Neutrophil (primary cell): ENCODE measurements around the gene GPR161.

Experiments
- H3K27ac ChIP-seq: fragments of 200-600 bp; sonication (generic); 2 replicates; pipeline ENCODE4 v1.5.1; 2016; ENCODE audit warnings: mild to moderate bottlenecking, moderate library complexity
- H3K27me3 ChIP-seq: fragments of 200-600 bp; sonication (generic); 2 replicates; pipeline ENCODE4 v1.6.0; 2016; ENCODE audit warnings: mild to moderate bottlenecking
- H3K36me3 ChIP-seq: fragments of 200-600 bp; sonication (generic); 2 replicates; pipeline ENCODE4 v1.5.1; 2017
- H3K4me1 ChIP-seq, 2 experiments: fragments of 200-600 bp in 1 of 2; sonication (generic) in 1 of 2; 1 replicate in 1 of 2; 2 replicates in 1 of 2; pipeline versions ENCODE4 v1.5.1 to v1.6.1; 2013 to 2016; ENCODE audit warnings: low read depth in 1 of 2, low read length in 1 of 2, mild to moderate bottlenecking in 1 of 2, moderate library complexity in 1 of 2; ENCODE audit not compliant: control insufficient read depth in 1 of 2, insufficient read depth in 1 of 2
- H3K4me3 ChIP-seq, 2 experiments: fragments of 200-600 bp in 1 of 2; sonication (generic) in 1 of 2; 1 replicate in 1 of 2; 2 replicates in 1 of 2; pipeline ENCODE4 v1.5.1; 2013 to 2016; ENCODE audit warnings: low read depth in 1 of 2, low read length in 1 of 2, mild to moderate bottlenecking in 1 of 2, moderate library complexity in 1 of 2
- H3K9me3 ChIP-seq: fragments of 200-600 bp; sonication (generic); 2 replicates; pipeline ENCODE4 v1.5.1; 2016
- TF ChIP-seq, protein P1 (sequence below): fragments of 200-600 bp; sonication (generic); IDR thresholded peaks from 2 replicates; pipeline ENCODE4 v1.5.1; 2016; ENCODE audit warnings: antibody characterized with exemption

Gene GPR161

DNA sequence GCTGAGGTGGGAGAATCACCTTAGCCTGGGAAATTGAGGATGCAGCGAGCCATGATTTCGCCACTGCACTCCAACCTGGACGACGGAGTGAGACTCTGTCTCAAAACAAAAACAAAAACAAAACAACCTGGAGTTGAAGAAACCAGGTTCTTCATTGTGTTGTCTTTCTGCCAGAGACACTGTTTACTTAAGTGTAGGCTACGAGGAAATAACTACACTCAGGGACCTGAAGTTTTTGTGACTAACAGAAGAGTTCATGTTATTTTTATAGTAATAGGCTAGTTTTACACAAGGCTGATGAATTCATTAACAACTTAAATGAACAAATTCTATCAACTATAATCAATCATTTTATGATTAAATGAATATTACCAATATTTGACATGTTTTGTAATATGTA is 101.4 kb downstream of the GPR161 start:
- Histone ChIP-seq H3K27ac (no peak overlapping the region), H3K36me3 (no peaks in the 10 kb centered on the region), H3K4me1 (no peaks in the 10 kb centered on the region), H3K27me3 (no peaks in the 10 kb centered on the region), H3K4me3 (no peak overlapping the region), H3K9me3 (no peaks in the 10 kb centered on the region)
- TF ChIP-seq, protein P1, sequence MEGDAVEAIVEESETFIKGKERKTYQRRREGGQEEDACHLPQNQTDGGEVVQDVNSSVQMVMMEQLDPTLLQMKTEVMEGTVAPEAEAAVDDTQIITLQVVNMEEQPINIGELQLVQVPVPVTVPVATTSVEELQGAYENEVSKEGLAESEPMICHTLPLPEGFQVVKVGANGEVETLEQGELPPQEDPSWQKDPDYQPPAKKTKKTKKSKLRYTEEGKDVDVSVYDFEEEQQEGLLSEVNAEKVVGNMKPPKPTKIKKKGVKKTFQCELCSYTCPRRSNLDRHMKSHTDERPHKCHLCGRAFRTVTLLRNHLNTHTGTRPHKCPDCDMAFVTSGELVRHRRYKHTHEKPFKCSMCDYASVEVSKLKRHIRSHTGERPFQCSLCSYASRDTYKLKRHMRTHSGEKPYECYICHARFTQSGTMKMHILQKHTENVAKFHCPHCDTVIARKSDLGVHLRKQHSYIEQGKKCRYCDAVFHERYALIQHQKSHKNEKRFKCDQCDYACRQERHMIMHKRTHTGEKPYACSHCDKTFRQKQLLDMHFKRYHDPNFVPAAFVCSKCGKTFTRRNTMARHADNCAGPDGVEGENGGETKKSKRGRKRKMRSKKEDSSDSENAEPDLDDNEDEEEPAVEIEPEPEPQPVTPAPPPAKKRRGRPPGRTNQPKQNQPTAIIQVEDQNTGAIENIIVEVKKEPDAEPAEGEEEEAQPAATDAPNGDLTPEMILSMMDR = no peak

DNA sequence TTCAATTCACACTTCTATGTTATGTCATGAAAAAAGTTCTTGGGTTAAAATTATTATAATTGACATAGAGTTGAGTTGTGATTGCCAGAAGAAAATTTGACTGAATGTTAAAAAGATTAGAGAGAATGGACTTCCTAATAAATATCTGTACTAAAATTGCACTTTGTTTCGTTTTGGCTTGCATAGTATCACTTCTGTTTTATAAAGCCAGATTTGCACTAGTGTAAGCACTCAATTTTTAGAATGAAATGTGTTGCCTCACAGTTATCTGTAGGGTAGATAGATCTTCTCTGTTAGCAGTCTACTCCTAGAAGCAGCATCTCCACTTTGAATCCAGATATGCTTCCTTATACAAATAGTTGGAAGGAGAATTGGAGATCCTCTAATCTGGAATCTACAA is 104.7 kb downstream of the GPR161 start:
- Histone ChIP-seq H3K36me3 (peaks cover 7% of the 10 kb centered on the region), H3K27me3 (no peaks in the 10 kb centered on the region), H3K4me1 (no peaks in the 10 kb centered on the region), H3K9me3 (no peaks in the 10 kb centered on the region), H3K27ac (no peak overlapping the region), H3K4me3 (no peak overlapping the region)
- TF ChIP-seq, protein P1 = no peak

DNA sequence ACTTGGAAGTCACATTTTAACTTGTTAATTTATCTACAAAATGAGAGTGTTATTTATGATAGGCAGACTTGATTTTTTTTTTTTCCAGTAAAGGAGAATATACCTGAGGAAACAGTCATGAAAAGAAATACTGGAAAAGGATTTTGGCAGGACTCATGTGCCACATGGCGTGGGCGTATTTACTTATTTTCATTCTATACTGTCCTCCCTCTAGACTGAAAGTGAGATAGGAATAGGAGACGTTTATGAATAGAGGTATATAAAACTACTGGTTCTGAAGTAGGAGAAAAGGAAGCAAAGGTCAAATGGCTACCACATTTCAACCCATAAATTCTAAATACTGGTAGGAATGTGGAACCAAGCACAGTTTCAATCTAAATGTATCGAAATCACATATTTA is 105.1 kb downstream of the GPR161 start:
- Histone ChIP-seq H3K4me3 (no peak overlapping the region), H3K27me3 (no peaks in the 10 kb centered on the region)
- TF ChIP-seq, protein P1 = no peak

DNA sequence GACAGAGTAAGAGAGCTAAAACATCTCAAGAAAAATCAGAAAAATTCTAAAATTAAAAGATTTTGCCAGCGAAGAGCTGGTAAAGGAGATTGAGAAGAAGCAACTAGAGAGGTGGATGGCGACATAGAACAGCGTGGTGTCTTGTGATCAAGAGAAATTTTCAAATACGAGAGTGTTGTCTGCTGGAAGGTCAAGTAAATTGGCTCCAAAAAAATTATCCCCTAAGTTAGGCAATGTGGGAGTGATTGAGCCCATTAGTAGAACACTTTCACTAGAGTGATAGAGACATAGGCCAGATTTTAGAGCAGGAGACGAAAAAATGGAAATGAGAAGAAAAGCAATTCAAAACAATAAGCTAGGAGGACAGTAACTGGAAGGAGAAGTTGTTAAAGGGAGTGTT is 105.5 kb downstream of the GPR161 start:
- Histone ChIP-seq H3K27ac (no peak overlapping the region), H3K4me3 (no peak overlapping the region), H3K4me1 (no peaks in the 10 kb centered on the region), H3K36me3 (peaks cover 13% of the 10 kb centered on the region), H3K9me3 (no peaks in the 10 kb centered on the region), H3K27me3 (no peaks in the 10 kb centered on the region)
- TF ChIP-seq, protein P1 = no peak

More for the DNA sequence above, 105.1 kb downstream of the GPR161 start:
- Histone ChIP-seq H3K9me3 (no peaks in the 10 kb centered on the region), H3K4me1 (no peaks in the 10 kb centered on the region), H3K36me3 (peaks cover 10% of the 10 kb centered on the region), H3K27ac (no peak overlapping the region)
